CD4-positive, alpha-beta T cell (primary cell): ENCODE data around the gene CALN1. TPM values are rescaled to one million over a fixed set of nuclear protein-coding genes. Genes with fewer than 3 reads are reported as not detected.
"Not testable (repeated sequence)": the region's sequence is repeated elsewhere in the genome, so short reads cannot be mapped to it uniquely, and the experiment has no call there.

Source experiments
- ATAC-seq: fragments of 200-7000 bp; cut with Tn5 transposase; one replicate; pipeline ENCODE4 v1.10.0; 2022; ENCODE audit warnings: mild to moderate bottlenecking; ENCODE audit not compliant: poor library complexity
- CTCF ChIA-PET: fragments of 350-600 bp; sonication (Branson Sonifier 250); formaldehyde crosslinking; loops from one replicate; lab custom pipeline; 2021; ENCODE audit warnings: antibody characterized with exemption, inconsistent platforms; lab: Charles Lee
- POLR2A ChIA-PET: fragments of 350-600 bp; sonication (Branson Sonifier 250); formaldehyde crosslinking; loops from one replicate; lab custom pipeline; 2021; ENCODE audit warnings: antibody characterized with exemption, inconsistent platforms; lab: Charles Lee
- DNase-seq, 14 experiments: peaks; one replicate each; pipeline ENCODE4 v3.0.0-alpha.2; 2013 to 2020; ENCODE audit warnings: mixed read lengths in 2 of 14
- H3K27ac ChIP-seq, 2 donors: one replicate each; pipeline versions ENCODE4 v1.5.1 to v1.7.0; 2013; ENCODE audit warnings: low read length in 2 of 2, low read depth in 1 of 2, mild to moderate bottlenecking in 1 of 2
- H3K27me3 ChIP-seq, 2 experiments: 1 replicate in 1 of 2; 2 replicates in 1 of 2; pipeline versions ENCODE4 v1.6.1 to v1.7.0; 2013; ENCODE audit warnings: low read length in 2 of 2, control low read depth in 1 of 2, mild to moderate bottlenecking in 1 of 2, moderate library complexity in 1 of 2; ENCODE audit not compliant: insufficient read depth in 2 of 2, control insufficient read depth in 1 of 2
- H3K36me3 ChIP-seq: one replicate; pipeline ENCODE4 v1.6.1; 2013; ENCODE audit warnings: low read length, control low read depth; ENCODE audit not compliant: insufficient read depth
- H3K4me1 ChIP-seq: one replicate; pipeline ENCODE4 v1.6.1; 2013; ENCODE audit warnings: low read length, control low read depth; ENCODE audit not compliant: insufficient read depth
- H3K4me3 ChIP-seq: one replicate; pipeline ENCODE4 v1.5.1; 2013; ENCODE audit warnings: mild to moderate bottlenecking, low read length, moderate library complexity
- H3K9me3 ChIP-seq, 2 experiments: 1 replicate in 1 of 2; 2 replicates in 1 of 2; pipeline versions ENCODE4 v1.6.1 to v1.7.0; 2013; ENCODE audit warnings: low read length in 2 of 2, mild to moderate bottlenecking in 2 of 2, control low read depth in 1 of 2, moderate library complexity in 1 of 2; ENCODE audit not compliant: control insufficient read depth in 1 of 2, insufficient read depth in 1 of 2
- H3K27ac Mint-ChIP-seq: one replicate; pipeline ENCODE4 v1.8.0; 2020; ENCODE audit warnings: mixed read lengths
- H3K27me3 Mint-ChIP-seq: one replicate; pipeline ENCODE4 v1.8.0; 2021; ENCODE audit warnings: mixed read lengths
- H3K36me3 Mint-ChIP-seq: one replicate; pipeline ENCODE4 v1.8.0; 2021; ENCODE audit warnings: low read depth, mixed read lengths
- H3K4me1 Mint-ChIP-seq: one replicate; pipeline ENCODE4 v1.8.0; 2021; ENCODE audit warnings: low read depth, mixed read lengths
- H3K4me3 Mint-ChIP-seq: one replicate; pipeline ENCODE4 v1.8.0; 2020; ENCODE audit warnings: mild to moderate bottlenecking, mixed read lengths
- H3K9me3 Mint-ChIP-seq: one replicate; pipeline ENCODE4 v1.8.0; 2020; ENCODE audit warnings: mixed read lengths
- intact Hi-C, 2 experiments: fragments of 100-400 bp; cut with DNase I in 1 of 2; cut with micrococcal nuclease in 1 of 2; formaldehyde crosslinking; loops; one replicate each; pipeline versions ENCODE4 v1.15.1 to v1.9.0; 2023 to 2025; cut with DNase I, micrococcal nuclease
- polyA plus RNA-seq, 2 donors: library from polyadenylated mRNA; unstranded; fragments of 120-200 nt; gene quantifications; one replicate each; pipeline ENCODE4 v1.2.1, GENCODE V29; 2013
- total RNA-seq, 174 experiments: library from RNA in 2 of 174; stranded (reverse) in 2 of 174; gene quantifications; one replicate each; pipeline ENCODE4 v1.2.3 and lab custom pipeline; 2021 to 2026
- TF ChIP-seq, protein P1 (sequence below): fragments of 200-600 bp; IDR thresholded peaks from one replicate; pipeline ENCODE4 v1.8.0; 2022; ENCODE audit warnings: antibody characterized with exemption, mild to moderate bottlenecking

CALN1 gene
- total RNA-seq: under 1 TPM in 1 of 2 experiments, not detected in 1; 0.06 TPM
- 0.03 TPM for polyA plus RNA-seq (2013, experiment 1 of 2)
- polyA plus RNA-seq (2013, experiment 2 of 2): 0.03 TPM
- 0 to 2.2 (median 0.29) reads per million in 172 experiments for total RNA-seq (lab: John Stamatoyannopoulos, UW)

DNA sequence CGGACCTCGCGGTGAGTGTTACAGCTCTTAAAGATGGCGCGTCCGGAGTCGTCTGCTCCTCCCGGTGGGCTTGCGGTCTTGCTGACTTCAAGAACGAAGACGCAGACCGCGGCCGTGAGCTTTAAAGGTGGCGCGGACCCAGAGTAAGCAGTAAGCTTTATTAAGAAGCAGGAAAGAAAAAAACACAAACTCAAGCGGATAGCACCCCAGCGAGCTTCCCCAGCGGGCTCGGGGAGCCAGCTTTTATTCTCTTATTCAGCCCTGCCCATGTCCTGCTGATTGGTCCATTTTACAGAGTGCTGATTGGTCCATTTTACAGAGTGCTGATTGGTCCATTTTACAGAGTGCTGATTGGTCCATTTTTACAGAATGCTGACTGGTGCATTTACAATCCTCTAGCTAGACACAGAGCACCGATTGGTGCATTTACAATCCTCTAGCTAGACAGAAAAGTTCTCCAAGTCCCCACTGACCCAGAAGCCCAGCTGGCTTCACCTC is at the start of gene CALN1:
TSS of gene CALN1 (minus strand) at position 218 of the 498 bp plus-strand sequence.
- intact Hi-C loops, CTCF ChIA-PET: not testable (repeated sequence)

DNA sequence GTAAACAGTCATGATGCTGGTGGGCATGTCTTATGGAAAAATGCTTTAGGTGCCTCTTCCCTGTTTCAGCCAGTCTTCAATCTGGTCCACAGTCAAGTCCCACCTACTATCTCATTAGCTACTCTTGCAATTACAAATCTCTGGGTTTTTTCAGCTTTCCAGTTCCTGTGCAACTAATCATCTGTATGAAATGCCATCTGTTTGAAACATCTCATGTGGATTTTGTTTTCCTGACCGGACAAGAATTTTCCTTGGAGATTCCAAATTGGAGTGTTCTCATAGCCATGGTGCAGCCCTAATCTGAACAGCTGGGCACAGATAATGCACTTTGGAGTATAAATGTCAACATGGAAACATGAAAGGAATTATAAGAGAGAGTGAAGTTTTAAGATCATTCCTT is 41.3 kb upstream of the CALN1 start:
- ChIA-PET POLR2A (no interaction called here), CTCF (no interaction called here)
- no peak for ATAC-seq
- peaks cover 5% of the 10 kb centered on the region for H3K9me3 Mint-ChIP-seq
- Histone ChIP-seq H3K27ac (no peak overlapping the region), H3K9me3 (peaks cover 0 to 3% of the 10 kb centered on the region in 2 experiments), H3K36me3 (no peaks in the 10 kb centered on the region), H3K27me3 (no peaks in the 10 kb centered on the region), H3K4me1 (no peaks in the 10 kb centered on the region), H3K4me3 (no peak overlapping the region)
- H3K27me3 Mint-ChIP-seq: peaks cover 4% of the 10 kb centered on the region
- TF ChIP-seq, protein P1, sequence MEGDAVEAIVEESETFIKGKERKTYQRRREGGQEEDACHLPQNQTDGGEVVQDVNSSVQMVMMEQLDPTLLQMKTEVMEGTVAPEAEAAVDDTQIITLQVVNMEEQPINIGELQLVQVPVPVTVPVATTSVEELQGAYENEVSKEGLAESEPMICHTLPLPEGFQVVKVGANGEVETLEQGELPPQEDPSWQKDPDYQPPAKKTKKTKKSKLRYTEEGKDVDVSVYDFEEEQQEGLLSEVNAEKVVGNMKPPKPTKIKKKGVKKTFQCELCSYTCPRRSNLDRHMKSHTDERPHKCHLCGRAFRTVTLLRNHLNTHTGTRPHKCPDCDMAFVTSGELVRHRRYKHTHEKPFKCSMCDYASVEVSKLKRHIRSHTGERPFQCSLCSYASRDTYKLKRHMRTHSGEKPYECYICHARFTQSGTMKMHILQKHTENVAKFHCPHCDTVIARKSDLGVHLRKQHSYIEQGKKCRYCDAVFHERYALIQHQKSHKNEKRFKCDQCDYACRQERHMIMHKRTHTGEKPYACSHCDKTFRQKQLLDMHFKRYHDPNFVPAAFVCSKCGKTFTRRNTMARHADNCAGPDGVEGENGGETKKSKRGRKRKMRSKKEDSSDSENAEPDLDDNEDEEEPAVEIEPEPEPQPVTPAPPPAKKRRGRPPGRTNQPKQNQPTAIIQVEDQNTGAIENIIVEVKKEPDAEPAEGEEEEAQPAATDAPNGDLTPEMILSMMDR: no peak
- no peak overlapping the region for H3K27ac Mint-ChIP-seq
- intact Hi-C loops: no loop called here
- H3K4me3 Mint-ChIP-seq: no peak overlapping the region
- no peak for DNase-seq
- H3K36me3 Mint-ChIP-seq: no peaks in the 10 kb centered on the region
- H3K4me1 Mint-ChIP-seq: no peaks in the 10 kb centered on the region

More for the DNA sequence above, at the start of gene CALN1:
- H3K4me3 ChIP-seq, ATAC-seq, H3K36me3 ChIP-seq, H3K27me3 ChIP-seq, H3K27me3 Mint-ChIP-seq, H3K9me3 Mint-ChIP-seq, H3K27ac Mint-ChIP-seq, H3K4me1 Mint-ChIP-seq, H3K4me1 ChIP-seq, DNase-seq, POLR2A ChIA-PET, H3K36me3 Mint-ChIP-seq, H3K4me3 Mint-ChIP-seq, H3K27ac ChIP-seq: not testable (repeated sequence)
- H3K9me3 ChIP-seq: peaks cover 0 to 27% of the 10 kb centered on the region in 2 experiments

DNA sequence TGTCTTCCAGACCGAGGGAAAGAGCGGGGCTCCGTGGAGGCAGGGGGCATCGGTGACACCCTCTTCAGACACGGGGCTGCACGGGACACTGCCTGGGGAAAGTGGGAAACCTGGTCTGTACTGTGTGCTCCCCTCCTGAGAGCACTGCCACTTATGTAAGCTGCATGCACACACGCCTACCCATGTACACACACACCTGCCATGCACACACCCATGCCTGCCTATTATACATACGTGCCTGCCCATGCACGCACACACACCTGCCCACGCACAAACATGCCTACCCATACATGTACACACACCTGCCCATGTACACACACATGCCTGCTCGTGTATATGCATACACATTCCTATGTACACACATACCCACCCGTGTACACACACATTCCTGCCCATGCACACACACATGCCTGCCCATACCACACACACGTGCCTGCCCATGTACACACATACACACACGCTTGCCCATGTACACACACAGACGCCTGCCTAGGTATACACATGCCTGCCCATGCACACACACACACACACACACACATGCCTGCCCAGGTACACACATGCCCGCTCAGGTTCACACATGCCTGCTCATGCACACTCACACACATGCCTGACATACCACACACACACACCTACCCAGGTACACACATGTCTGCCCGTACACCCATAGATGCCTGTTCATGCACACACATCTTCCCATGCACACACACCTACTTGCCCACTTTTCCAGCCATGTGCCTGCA is 35.5 kb upstream of the CALN1 start:
- no peak overlapping the region for H3K4me3 Mint-ChIP-seq
- Histone ChIP-seq H3K36me3 (no peaks in the 10 kb centered on the region), H3K9me3 (peaks cover 0 to 9% of the 10 kb centered on the region in 2 experiments), H3K4me1 (no peaks in the 10 kb centered on the region), H3K27ac (no peak overlapping the region), H3K27me3 (peaks cover 0 to 3% of the 10 kb centered on the region in 2 experiments), H3K4me3 (no peak overlapping the region)
- ATAC-seq (no peak), DNase-seq (no peak)
- TF ChIP-seq, protein P1: no peak
- intact Hi-C loops: no loop called here
- H3K27me3 Mint-ChIP-seq: peaks cover 33% of the 10 kb centered on the region
- CTCF ChIA-PET: no interaction called here
- POLR2A ChIA-PET: no interaction called here
- no peak overlapping the region for H3K27ac Mint-ChIP-seq
- no peaks in the 10 kb centered on the region for H3K36me3 Mint-ChIP-seq
- H3K4me1 Mint-ChIP-seq: no peaks in the 10 kb centered on the region
- H3K9me3 Mint-ChIP-seq: peaks cover 2% of the 10 kb centered on the region
